GM21447 (cell line): ENCODE results near the gene PCDHA6.
"Not testable (repeated sequence)": the region's sequence is repeated elsewhere in the genome, so short reads cannot be mapped to it uniquely, and the experiment has no call there.

Experiments used
- ATAC-seq: cut with Tn5 transposase; IDR thresholded peaks from one replicate; pipeline ENCODE4 v1.9.1; 2021; ENCODE audit not compliant: unreplicated experiment

Gene PCDHA6

GRCh38 chr5:140821375-140822280 lies 6.1 kb upstream of the PCDHA6 start, which contains the start of gene PCDHA5:
PCDHA5 (plus strand) TSS chr5:140821613.
- no peak for ATAC-seq

GRCh38 chr5:140822281-140822629 lies 5.5 kb upstream of the PCDHA6 start:
- no peak for ATAC-seq

- ATAC-seq: not testable (repeated sequence)
Observed at GRCh38 chr5:140822969-140823368, 4.8 kb upstream of the PCDHA6 start.

GRCh38 chr5:140823475-140823874 lies 4.3 kb upstream of the PCDHA6 start:
- no peak for ATAC-seq

GRCh38 chr5:140828362-140828737 lies 590 bp downstream of the PCDHA6 start:
- ATAC-seq: no peak

GRCh38 chr5:140829511-140830501 lies 2.0 kb downstream of the PCDHA6 start:
- not testable (repeated sequence) for ATAC-seq

- ATAC-seq: no peak
Observed at GRCh38 chr5:140833993-140834392, 6.2 kb downstream of the PCDHA6 start, which contains the start of gene PCDHA7. PCDHA7 (plus strand) TSS chr5:140834269; CDS start chr5:140834384, 115 bp downstream.

GRCh38 chr5:140834439-140835008 lies 6.8 kb downstream of the PCDHA6 start:
- not testable (repeated sequence) for ATAC-seq

- ATAC-seq: no peak
Observed at GRCh38 chr5:140835622-140836510, 8.1 kb downstream of the PCDHA6 start.

GRCh38 chr5:140840978-140841962 lies 13.5 kb downstream of the PCDHA6 start, which contains the start of gene PCDHA8:
PCDHA8 (plus strand) TSS chr5:140841187; CDS start chr5:140841322, 135 bp downstream.
- no peak for ATAC-seq

- ATAC-seq: no peak
Observed at GRCh38 chr5:140842798-140843733, 15.3 kb downstream of the PCDHA6 start.

GRCh38 chr5:140848139-140849102 lies 20.7 kb downstream of the PCDHA6 start, which contains the start of gene PCDHA9:
PCDHA9 (plus strand) TSS chr5:140848382; CDS start chr5:140848496, 114 bp downstream.
- not testable (repeated sequence) for ATAC-seq

GRCh38 chr5:140849831-140850634 lies 22.3 kb downstream of the PCDHA6 start:
- ATAC-seq: not testable (repeated sequence)

- ATAC-seq: no peak
Observed at GRCh38 chr5:140855772-140856674, 28.3 kb downstream of the PCDHA6 start, which contains the start of gene PCDHA10. PCDHA10 (plus strand) TSS chr5:140855897; CDS start chr5:140856049, 152 bp downstream.
